PC-9 (cell line): ENCODE results near the gene PCGF3.

Experiments
- CTCF ChIP-seq: fragments of 200-600 bp; sonication (generic); conservative IDR thresholded peaks from 2 replicates; pipeline ENCODE4 v1.6.1; 2017; ENCODE audit warnings: mixed run types, antibody characterized with exemption, mild to moderate bottlenecking, moderate library complexity
- EZH2 ChIP-seq: fragments of 200-600 bp; sonication (generic); IDR thresholded peaks from 2 replicates; pipeline ENCODE4 v1.8.0; 2017; ENCODE audit warnings: antibody characterized with exemption, low read depth

- TF ChIP-seq CTCF (no peak), EZH2 (no peak)
These were observed 44.4 kb upstream of the PCGF3 start for GRCh38 chr4:661231-661630.
